SK-N-SH (cell line): ENCODE data around the gene RITA1. TPM values are rescaled to one million over a fixed set of nuclear protein-coding genes. Genes with fewer than 3 reads are reported as not detected.

ENCODE experiments used
- CTCF ChIA-PET: fragments of 300-600, 350-600 bp; formaldehyde crosslinking; extraction: SDS; loops from one replicate; lab custom pipeline; 2021; lab: Yijun Ruan, JAX
- POLR2A ChIA-PET: fragments of 350-600 bp; sonication (Branson Sonifier 250); formaldehyde crosslinking; extraction: SDS; loops from one replicate; lab custom pipeline; 2020; ENCODE audit warnings: antibody characterized with exemption, inconsistent platforms; lab: Yijun Ruan, JAX
- DNase-seq: peaks from one replicate; pipeline ENCODE4 v3.0.0; 2012
- H2AFZ ChIP-seq: fragments of 200-600 bp; sonication (generic); 2 replicates; pipeline ENCODE4 v1.8.1; 2016; ENCODE audit warnings: antibody characterized with exemption, mild to moderate bottlenecking, low read depth
- H3F3A ChIP-seq: fragments of 200-600 bp; sonication (generic); replicated peaks from 2 replicates; pipeline ENCODE3; 2016; ENCODE audit warnings: antibody characterized with exemption, mild to moderate bottlenecking; ENCODE audit not compliant: insufficient read depth
- H3K27ac ChIP-seq, 2 experiments: fragments of 200-500 bp in 1 of 2; fragments of 200-600 bp in 1 of 2; sonication (Bioruptor generic) in 1 of 2; sonication (generic), shearing (Covaris generic) in 1 of 2; 2 replicates each; pipeline versions ENCODE4 v1.5.1 to v1.6.1; 2014 to 2016; ENCODE audit warnings: low read depth in 2 of 2, inconsistent platforms in 1 of 2, low read length in 1 of 2, mild to moderate bottlenecking in 1 of 2, mixed read lengths in 1 of 2
- H3K27me3 ChIP-seq: fragments of 200-600 bp; sonication (generic), shearing (Covaris generic); 2 replicates; pipeline ENCODE4 v1.6.1; 2016; ENCODE audit warnings: mixed run types; ENCODE audit not compliant: insufficient read depth
- H3K36me3 ChIP-seq, 2 experiments: fragments of 200-500 bp in 1 of 2; fragments of 200-600 bp in 1 of 2; sonication (Bioruptor generic) in 1 of 2; sonication (generic) in 1 of 2; replicated peaks in 1 of 2; 2 replicates each; pipeline versions ENCODE3 to v1.5.1; 2014 to 2016; ENCODE audit warnings: low read length in 1 of 2, mild to moderate bottlenecking in 1 of 2; ENCODE audit not compliant: insufficient read depth in 2 of 2, control insufficient read depth in 1 of 2
- H3K4me1 ChIP-seq, 2 experiments: fragments of 200-500 bp in 1 of 2; fragments of 200-600 bp in 1 of 2; sonication (Bioruptor generic) in 1 of 2; sonication (generic), shearing (Covaris generic) in 1 of 2; 2 replicates each; pipeline versions ENCODE4 v1.5.1 to v1.6.1; 2014 to 2016; ENCODE audit warnings: low read depth in 1 of 2, low read length in 1 of 2, mixed run types in 1 of 2; ENCODE audit not compliant: insufficient read depth in 2 of 2, control insufficient read depth in 1 of 2
- H3K4me2 ChIP-seq: fragments of 200-600 bp; sonication (generic), shearing (Covaris generic); 2 replicates; pipeline ENCODE4 v1.6.1; 2017; ENCODE audit warnings: mixed run types
- H3K4me3 ChIP-seq, 2 experiments: fragments of 200-500 bp in 1 of 2; fragments of 200-600 bp in 1 of 2; sonication (Bioruptor generic) in 1 of 2; sonication (generic), shearing (Covaris generic) in 1 of 2; 2 replicates each; pipeline versions ENCODE4 v1.5.1 to v1.8.1; 2014 to 2016; ENCODE audit warnings: low read depth in 2 of 2, inconsistent platforms in 1 of 2, low read length in 1 of 2, mild to moderate bottlenecking in 1 of 2, mixed read lengths in 1 of 2, moderate library complexity in 1 of 2
- H3K79me2 ChIP-seq: fragments of 200-600 bp; sonication (generic); 2 replicates; pipeline ENCODE4 v1.8.1; 2017; ENCODE audit warnings: mild to moderate bottlenecking; ENCODE audit not compliant: insufficient read depth
- H3K9ac ChIP-seq: fragments of 200-600 bp; sonication (generic); 2 replicates; pipeline ENCODE4 v1.6.1; 2017; ENCODE audit warnings: mixed run types
- H3K9me2 ChIP-seq: fragments of 200-600 bp; sonication (generic); 2 replicates; pipeline ENCODE4 v1.6.1; 2017; ENCODE audit warnings: mixed run types
- H3K9me3 ChIP-seq: fragments of 200-600 bp; sonication (generic); 2 replicates; pipeline ENCODE4 v1.6.1; 2017; ENCODE audit warnings: mixed run types, mild to moderate bottlenecking, moderate library complexity
- H4K20me1 ChIP-seq: fragments of 200-600 bp; sonication (generic); 2 replicates; pipeline ENCODE4 v1.6.1; 2017; ENCODE audit warnings: mild to moderate bottlenecking, mixed run types; ENCODE audit not compliant: insufficient read depth
- CHD2 ChIP-seq: fragments of 150-350 bp; IDR thresholded peaks from 2 replicates; pipeline ENCODE4 v1.6.1; 2018; ENCODE audit warnings: low read length; ENCODE audit not compliant: partially characterized antibody
- FOSL2 ChIP-seq: IDR thresholded peaks from 2 replicates; pipeline ENCODE4 v1.4.0; 2012; ENCODE audit warnings: low read depth, mild to moderate bottlenecking, moderate library complexity, borderline replicate concordance
- FOXJ3 ChIP-seq: sonication (generic); formaldehyde crosslinking; IDR thresholded peaks from 2 replicates; pipeline ENCODE4 v1.5.1; 2020; ENCODE audit warnings: mild to moderate bottlenecking, missing genetic modification reagents
- GABPA ChIP-seq: IDR thresholded peaks from 2 replicates; pipeline ENCODE4 v1.4.0; 2012; ENCODE audit warnings: low read depth, mild to moderate bottlenecking
- MEF2A ChIP-seq: IDR thresholded peaks from 2 replicates; pipeline ENCODE4 v1.4.0; 2012; ENCODE audit warnings: low read depth, borderline replicate concordance
- NFIC ChIP-seq: IDR thresholded peaks from 2 replicates; pipeline ENCODE4 v1.4.0; 2012; ENCODE audit warnings: borderline replicate concordance
- NRF1 ChIP-seq: IDR thresholded peaks from 2 replicates; pipeline ENCODE4 v1.6.1; 2012; ENCODE audit warnings: low read depth, mild to moderate bottlenecking, low read length
- RAD21 ChIP-seq: IDR thresholded peaks from 2 replicates; pipeline ENCODE4 v1.6.1; 2012; ENCODE audit warnings: mild to moderate bottlenecking, low read length
- REST ChIP-seq: IDR thresholded peaks from 2 replicates; pipeline ENCODE4 v1.6.1; 2012; ENCODE audit warnings: mild to moderate bottlenecking, low read depth, low read length, moderate library complexity
- RFX5 ChIP-seq: IDR thresholded peaks from 2 replicates; pipeline ENCODE4 v1.6.1; 2012; ENCODE audit warnings: mild to moderate bottlenecking, improper control_type of control experiment, low read length
- RXRA ChIP-seq: IDR thresholded peaks from 2 replicates; pipeline ENCODE4 v1.4.0; 2012; ENCODE audit warnings: low read depth, mild to moderate bottlenecking, borderline replicate concordance
- TAF1 ChIP-seq: IDR thresholded peaks from 2 replicates; pipeline ENCODE4 v1.6.1; 2012; ENCODE audit warnings: low read depth, mild to moderate bottlenecking, low read length, moderate library complexity, borderline replicate concordance
- TEAD4 ChIP-seq: IDR thresholded peaks from 2 replicates; pipeline ENCODE4 v1.4.0; 2012; ENCODE audit warnings: mild to moderate bottlenecking, borderline replicate concordance; ENCODE audit not compliant: insufficient read depth
- USF2 ChIP-seq: fragments of 150-350 bp; IDR thresholded peaks from 2 replicates; pipeline ENCODE4 v1.6.1; 2017; ENCODE audit warnings: antibody characterized with exemption, low read length, low read depth, borderline replicate concordance
- YY1 ChIP-seq: IDR thresholded peaks from 2 replicates; pipeline ENCODE4 v1.4.0; 2012; ENCODE audit warnings: low read depth, mild to moderate bottlenecking
- ZBTB33 ChIP-seq: IDR thresholded peaks from 2 replicates; pipeline ENCODE4 v1.4.0; 2012; ENCODE audit warnings: low read depth, borderline replicate concordance
- WGBS: methylation state at CpG from one replicate; pipeline ENCODE4 v1.1.6; 2017; ENCODE audit warnings: low lambda C conversion rate; 5-methylcytosine and 5-hydroxymethylcytosine counted together
- polyA plus RNA-seq, 3 experiments: library from polyadenylated mRNA; depleted of rRNA; stranded (reverse); fragments of >200 nt; gene quantifications; 2 replicates each; pipeline ENCODE4 v1.2.3, GENCODE V29; 2012

The RITA1 gene
- polyA plus RNA-seq, 1 of the 3 experiments (the other 2 are of a cell fraction): 21.1 TPM

- Histone ChIP-seq H3K4me2 (no peak overlapping the region), H3K9me2 (no peaks in the 10 kb centered on the region), H3K27me3 (no peaks in the 10 kb centered on the region), H3K79me2 (peaks cover 66% of the 10 kb centered on the region), H3F3A (peaks cover 9% of the 10 kb centered on the region), H3K36me3 (peaks cover 27 to 31% of the 10 kb centered on the region in 2 experiments), H4K20me1 (peaks cover 6% of the 10 kb centered on the region), H3K4me3 (no peak overlapping the region), H2AFZ (no peak overlapping the region), H3K27ac (no peak overlapping the region), H3K9me3 (no peaks in the 10 kb centered on the region), H3K9ac (no peak overlapping the region), H3K4me1 (peaks cover 5 to 9% of the 10 kb centered on the region in 2 experiments; a peak in 2 of 4 replicates)
- POLR2A ChIA-PET: no interaction called here
- 97% methylated on average over 3 of the region's 3 CpGs for WGBS
- no peak for DNase-seq
- CTCF ChIA-PET: interaction anchor here (3.5 kb wide), 1 partner anchor 8 kb away, joined by 12 read pairs; no protein-coding TSS in a partner anchor
- TF ChIP-seq TEAD4: no peak
- TF ChIP-seq NRF1: no peak
- no peak for TF ChIP-seq RAD21
- no peak for TF ChIP-seq RFX5
- TF ChIP-seq MEF2A: no peak
Measured at GRCh38 chr12:113181975-113182374, 3.5 kb upstream of the RITA1 start.

GRCh38 chr12:113183030-113183589, 2.4 kb upstream of the RITA1 start:
- no peak overlapping the region for H3K27ac ChIP-seq
- no peak overlapping the region for H3K9ac ChIP-seq
- H3K79me2 ChIP-seq: peaks cover 76% of the 10 kb centered on the region
- POLR2A ChIA-PET: no interaction called here
- H3K9me3 ChIP-seq: no peaks in the 10 kb centered on the region
- H3K4me1 ChIP-seq: peaks cover 5 to 10% of the 10 kb centered on the region in 2 experiments; a peak in 2 of 4 replicates
- 93% methylated on average over 11 of the region's 11 CpGs for WGBS
- H3F3A ChIP-seq: peaks cover 9% of the 10 kb centered on the region
- H4K20me1 ChIP-seq: peaks cover 6% of the 10 kb centered on the region
- H3K27me3 ChIP-seq: no peaks in the 10 kb centered on the region
- H2AFZ ChIP-seq: no peak overlapping the region
- no peak overlapping the region for H3K4me3 ChIP-seq
- no peak for DNase-seq
- TF ChIP-seq TEAD4: no peak
- TF ChIP-seq NFIC: no peak
- TF ChIP-seq YY1: no peak
- TF ChIP-seq RAD21: no peak
- TF ChIP-seq FOSL2: no peak
- TF ChIP-seq USF2: no peak
- no peak for TF ChIP-seq MEF2A
- no peak for TF ChIP-seq ZBTB33
- no peak for TF ChIP-seq TAF1
- TF ChIP-seq CHD2: no peak
- no peak for TF ChIP-seq REST
- TF ChIP-seq FOXJ3: no peak
- TF ChIP-seq RXRA: no peak
- no peak for TF ChIP-seq GABPA
- TF ChIP-seq, all 33 proteins: peak for 0
- Histone ChIP-seq H3K9me2 (no peaks in the 10 kb centered on the region), H3K4me2 (no peak overlapping the region; the same call in 1 of the 2 replicates), H3K36me3 (peaks cover 20% of the 10 kb centered on the region in 2 experiments)
- CTCF ChIA-PET: interaction anchor here (3.5 kb wide), 1 partner anchor 9 kb away, joined by 12 read pairs; no protein-coding TSS in a partner anchor
